ENCODE measurements around the gene NKRF.

Gene NKRF

DNA sequence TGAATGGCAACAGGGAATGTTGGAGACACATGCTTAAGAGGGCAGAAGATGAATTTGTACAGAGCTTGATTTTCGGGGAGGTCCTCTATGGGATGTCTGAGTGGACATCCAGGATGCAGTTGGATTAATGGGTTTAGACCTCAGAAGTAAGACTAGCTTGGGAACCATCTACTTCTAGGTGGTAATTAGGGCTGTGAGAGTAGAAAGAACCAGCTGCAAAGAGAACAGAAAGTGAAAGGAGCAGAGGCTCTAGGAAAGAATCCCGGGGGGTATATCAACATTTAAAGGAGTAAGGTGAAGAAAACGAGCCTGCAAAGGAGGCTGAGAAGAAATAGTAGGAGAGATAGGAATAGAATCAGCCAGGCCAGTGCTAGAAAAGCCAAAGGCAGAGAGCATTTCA, 29.0 kb upstream of the NKRF start:
- Mint-ChIP-seq H3K27me3 (no peaks in the 10 kb centered on the region), H3K27ac (peak overlapping the region; percentile 89), H3K4me3 (peak overlapping the region; percentile 44 to 70), H3K4me1 (peaks cover 45 to 57% of the 10 kb centered on the region in 2 donors), H3K9me3 (no peaks in the 10 kb centered on the region), H3K36me3 (peaks cover 26 to 63% of the 10 kb centered on the region in 2 donors)
- ATAC-seq (replicated peaks) (no peak), DNase-seq (no peak)

DNA sequence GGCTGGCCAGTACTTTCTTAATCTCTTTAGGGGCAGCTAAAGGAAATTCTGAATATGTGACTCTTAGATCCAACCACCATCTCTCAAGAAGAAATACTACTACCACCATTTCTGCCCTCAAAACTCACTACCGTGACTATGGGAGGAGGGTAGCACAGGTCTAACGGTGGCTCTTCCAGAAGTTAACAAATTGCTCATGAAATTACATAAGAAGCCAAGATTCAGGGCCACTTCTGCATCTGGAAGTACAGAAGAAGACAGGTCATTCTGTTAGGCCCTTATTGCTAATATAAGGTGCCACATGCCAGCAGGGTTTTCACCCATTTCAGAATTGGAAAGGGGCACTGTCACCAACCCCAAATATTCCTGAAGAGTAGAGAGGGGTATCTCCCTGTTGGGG, 19.6 kb upstream of the NKRF start:
- Mint-ChIP-seq H3K9me3 (no peaks in the 10 kb centered on the region), H3K4me1 (peaks cover 8 to 13% of the 10 kb centered on the region in 2 donors), H3K4me3 (no peak overlapping the region), H3K36me3 (peaks cover 16 to 44% of the 10 kb centered on the region in 2 donors), H3K27ac (peak overlapping the region; percentile 84), H3K27me3 (no peaks in the 10 kb centered on the region)
- no peak for ATAC-seq (replicated peaks)
- DNase-seq: no peak

DNA sequence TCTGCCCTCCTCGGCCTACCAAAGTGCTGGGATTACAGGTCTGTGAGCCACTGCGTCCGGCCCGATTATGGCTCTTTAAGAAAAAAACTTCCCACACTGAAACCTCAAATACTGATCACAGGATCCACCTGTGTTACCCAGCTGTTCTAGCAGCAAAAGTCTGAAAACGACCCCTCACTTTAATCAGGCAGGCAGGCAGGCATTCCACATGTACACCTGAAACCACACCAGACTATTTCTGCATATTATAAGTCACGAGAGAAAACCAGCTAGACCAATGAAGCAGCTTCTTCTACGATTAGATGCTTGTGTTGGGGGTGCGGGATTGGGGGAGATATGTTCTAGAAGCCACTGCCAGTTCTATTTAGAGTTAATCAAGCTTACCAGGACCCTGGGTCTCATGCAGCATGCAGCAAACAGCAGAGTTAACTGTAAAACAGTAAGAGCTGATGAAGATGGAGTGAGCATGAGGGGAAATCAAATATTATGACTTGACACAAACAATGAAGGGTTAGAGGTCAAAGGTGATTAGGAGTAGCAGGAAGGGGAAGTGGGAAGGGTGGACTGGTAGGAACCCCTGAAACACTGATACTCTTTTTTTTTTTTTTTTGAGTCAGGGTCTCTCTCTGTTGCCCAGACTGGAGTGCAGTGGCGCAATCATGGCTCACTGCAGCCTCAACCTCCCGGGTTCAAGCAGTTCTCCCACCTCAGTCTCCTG, 18.9 kb upstream of the NKRF start:
- no peak overlapping the region for H3K4me3 Mint-ChIP-seq
- H3K9me3 Mint-ChIP-seq: no peaks in the 10 kb centered on the region
- peaks cover 14 to 15% of the 10 kb centered on the region in 2 donors for H3K4me1 Mint-ChIP-seq
- peak overlapping the region; percentile 43 for H3K27ac Mint-ChIP-seq
- peaks cover 16 to 41% of the 10 kb centered on the region in 2 donors for H3K36me3 Mint-ChIP-seq
- ATAC-seq (replicated peaks) (no peak), DNase-seq (no peak)
- no peaks in the 10 kb centered on the region for H3K27me3 Mint-ChIP-seq

DNA sequence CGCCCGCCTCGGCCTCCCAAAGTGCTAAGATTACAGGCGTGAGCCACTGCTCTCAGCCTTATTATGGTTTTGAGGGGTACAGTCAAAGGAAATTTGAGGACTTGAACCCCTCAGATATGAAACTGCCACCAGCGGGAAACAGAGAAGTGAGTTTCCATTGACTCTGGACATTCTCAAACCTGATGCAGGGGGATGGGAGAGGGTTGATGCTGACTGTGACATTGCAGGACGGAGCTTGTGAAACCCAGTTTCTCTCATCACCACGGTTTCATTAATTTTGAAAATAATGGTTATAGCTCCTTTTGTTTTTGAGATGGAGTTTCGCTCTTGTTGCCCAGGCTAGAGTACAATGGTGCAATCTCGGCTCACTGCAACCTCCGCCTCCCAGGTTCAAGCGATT, 18.2 kb upstream of the NKRF start:
- H3K9me3 Mint-ChIP-seq: no peaks in the 10 kb centered on the region
- peaks cover 21 to 22% of the 10 kb centered on the region in 2 donors for H3K4me1 Mint-ChIP-seq
- H3K4me3 Mint-ChIP-seq: no peak overlapping the region
- DNase-seq (no peak), ATAC-seq (replicated peaks) (no peak)
- H3K27ac Mint-ChIP-seq: no peak overlapping the region
- peaks cover 20 to 45% of the 10 kb centered on the region in 2 donors for H3K36me3 Mint-ChIP-seq
- no peaks in the 10 kb centered on the region for H3K27me3 Mint-ChIP-seq

DNA sequence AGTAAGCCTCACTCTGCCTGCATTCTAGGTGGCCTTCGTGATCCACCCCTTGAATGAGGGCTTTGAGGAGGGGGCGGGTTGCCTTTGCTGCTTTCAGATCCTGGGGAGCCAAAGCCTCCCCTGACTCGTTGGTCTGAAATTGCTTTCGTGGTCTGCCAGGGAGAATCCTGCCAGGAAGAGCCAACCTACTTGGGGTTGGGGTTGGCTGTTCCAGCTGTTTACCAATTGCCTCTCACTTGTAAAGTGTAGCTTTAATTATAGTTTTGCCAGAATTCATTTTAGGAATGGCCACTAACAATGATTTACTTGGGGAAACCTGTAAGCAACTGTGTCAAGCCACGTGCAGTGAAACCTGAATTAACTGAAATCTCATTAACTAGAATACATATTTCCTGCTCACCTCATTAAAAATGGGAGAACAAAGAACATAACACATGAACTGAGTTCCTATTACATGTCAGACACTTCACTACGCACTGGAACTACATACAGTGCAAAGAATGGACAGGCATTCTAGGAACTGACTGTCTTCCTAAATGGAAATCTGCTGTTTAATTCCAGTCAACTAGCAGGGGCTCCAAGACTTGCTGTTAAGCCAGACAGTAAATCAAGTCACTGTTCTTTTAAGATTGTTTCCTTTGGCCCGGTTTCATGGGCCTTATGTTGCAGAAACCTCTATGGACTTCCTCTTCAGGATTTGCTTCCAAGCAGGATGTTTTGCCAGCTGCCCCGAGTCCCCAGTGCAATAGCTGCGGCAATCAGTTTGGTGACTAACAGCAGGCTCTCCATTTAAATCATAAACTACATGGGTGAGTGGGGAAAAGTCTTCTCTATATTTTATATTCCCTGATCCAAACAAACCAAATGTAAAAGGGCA, 16.4 kb upstream of the NKRF start:
- DNase-seq: no peak
- no peak overlapping the region for H3K27ac Mint-ChIP-seq

DNA sequence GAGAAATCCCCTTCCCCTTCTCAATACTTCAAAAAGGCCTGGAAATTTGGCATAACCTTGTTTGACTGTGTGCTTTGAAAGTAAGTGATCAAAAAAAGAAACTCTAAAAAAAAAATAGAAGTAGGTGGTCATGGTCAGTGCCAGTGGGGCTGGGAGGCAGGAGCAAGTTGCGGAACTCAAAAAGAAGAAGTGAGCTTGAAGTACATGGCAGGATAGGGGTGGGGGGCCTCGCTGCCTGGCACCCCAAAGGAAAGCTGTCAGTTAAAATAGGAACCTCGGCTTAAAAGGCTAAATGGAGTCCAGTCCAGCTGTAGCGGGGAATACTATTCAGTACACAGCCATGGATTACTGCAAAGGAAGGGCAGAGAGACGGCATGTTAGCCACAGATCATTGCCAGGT, 12.2 kb upstream of the NKRF start:
- H3K4me1 Mint-ChIP-seq: peaks cover 45 to 63% of the 10 kb centered on the region in 2 donors
- H3K27me3 Mint-ChIP-seq: no peaks in the 10 kb centered on the region
- no peaks in the 10 kb centered on the region for H3K9me3 Mint-ChIP-seq
- H3K4me3 Mint-ChIP-seq: peak overlapping the region; percentile 47 to 66
- ATAC-seq (replicated peaks) (peak; percentile 68 to 71), DNase-seq (peak; percentile 47)
- peak overlapping the region; percentile 90 for H3K27ac Mint-ChIP-seq
- H3K36me3 Mint-ChIP-seq: peaks cover 14 to 37% of the 10 kb centered on the region in 2 donors

More for the DNA sequence above, 16.4 kb upstream of the NKRF start:
- Mint-ChIP-seq H3K36me3 (peaks cover 16 to 39% of the 10 kb centered on the region in 2 donors), H3K27me3 (no peaks in the 10 kb centered on the region), H3K4me1 (peaks cover 38 to 39% of the 10 kb centered on the region in 2 donors), H3K4me3 (no peak overlapping the region), H3K9me3 (no peaks in the 10 kb centered on the region)
- ATAC-seq (replicated peaks): no peak

DNA sequence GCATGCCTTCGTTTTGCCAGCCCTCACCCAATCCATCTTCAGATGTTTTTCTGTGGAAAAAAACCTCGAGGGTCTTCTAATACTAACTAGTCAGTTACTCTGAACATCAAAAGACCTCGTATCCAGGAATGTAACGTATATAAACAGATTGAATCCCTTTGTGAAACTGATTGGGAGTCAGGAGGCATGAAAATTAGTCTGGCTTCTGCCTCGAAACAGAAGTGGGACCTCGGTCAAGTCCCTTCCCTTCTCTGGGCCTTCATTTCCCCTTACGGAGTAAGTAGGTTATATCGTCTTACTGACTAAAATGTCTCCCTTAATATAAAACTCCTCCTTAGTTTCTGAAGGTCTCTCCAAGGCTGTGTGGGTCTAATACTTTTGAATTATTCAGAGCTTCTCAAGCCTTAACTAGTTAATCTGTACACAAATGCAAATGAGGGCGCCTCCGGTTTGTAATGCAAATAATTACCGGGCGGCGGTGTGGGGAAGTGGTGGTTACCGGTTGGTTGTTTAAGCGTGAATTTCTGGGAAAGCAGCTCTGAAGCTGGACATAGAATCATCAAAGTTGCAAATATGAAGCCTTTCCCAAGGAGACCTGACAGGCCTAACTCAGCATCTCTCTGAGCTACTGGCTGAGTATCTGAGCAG, 11.4 kb upstream of the NKRF start:
- H3K27ac Mint-ChIP-seq: peak overlapping the region; percentile 90
- ATAC-seq (replicated peaks): peak; percentile 75 to 76

DNA sequence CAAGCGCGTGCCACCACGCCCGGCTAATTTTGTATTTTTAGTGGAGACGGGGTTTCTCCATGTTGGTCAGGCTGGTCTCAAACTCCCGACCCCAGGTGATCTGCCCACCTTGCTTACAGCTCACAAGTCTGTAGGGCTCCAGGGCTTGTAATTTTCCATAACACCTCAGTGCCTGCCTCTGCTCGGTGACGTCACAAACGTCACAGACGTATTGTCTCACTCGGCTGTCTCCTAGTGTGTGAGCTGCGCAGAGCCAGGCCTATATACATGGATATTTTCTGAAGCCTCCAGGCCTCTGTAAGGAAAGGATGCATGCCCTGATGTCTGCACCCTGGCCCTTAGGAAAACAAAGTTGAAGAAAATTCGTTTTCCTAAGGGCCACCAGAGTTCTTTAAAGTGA, 8.6 kb upstream of the NKRF start:
- no peak for DNase-seq
- Mint-ChIP-seq H3K27me3 (no peaks in the 10 kb centered on the region), H3K4me1 (peaks cover 42 to 53% of the 10 kb centered on the region in 2 donors), H3K27ac (peak overlapping the region; percentile 69), H3K9me3 (no peaks in the 10 kb centered on the region), H3K36me3 (peaks cover 10 to 24% of the 10 kb centered on the region in 2 donors), H3K4me3 (no peak overlapping the region)
- no peak for ATAC-seq (replicated peaks)

More for the DNA sequence above, 11.4 kb upstream of the NKRF start:
- Mint-ChIP-seq H3K4me3 (peak overlapping the region; percentile 48 to 66), H3K4me1 (peaks cover 45 to 65% of the 10 kb centered on the region in 2 donors), H3K9me3 (no peaks in the 10 kb centered on the region), H3K27me3 (no peaks in the 10 kb centered on the region), H3K36me3 (peaks cover 14 to 37% of the 10 kb centered on the region in 2 donors)
- DNase-seq: peak; percentile 61

DNA sequence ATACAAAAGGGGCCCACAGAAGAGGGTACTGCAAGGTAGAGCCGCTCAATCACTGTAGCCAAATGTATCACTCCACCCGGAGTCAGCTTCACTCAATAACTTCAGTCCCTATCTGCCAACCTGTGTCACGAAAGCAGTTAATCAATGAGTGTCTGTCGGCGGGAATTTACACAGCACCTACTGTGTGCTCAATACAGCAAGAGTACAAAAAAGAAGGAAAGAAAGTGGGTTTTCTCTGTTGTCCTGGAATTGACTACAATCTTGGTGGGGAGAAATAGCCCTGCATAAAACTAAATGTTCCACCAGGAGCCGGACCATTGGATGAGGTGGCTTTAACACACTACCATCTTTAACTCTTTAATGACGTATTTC, 780 bp upstream of the NKRF start:
- H3K9me3 Mint-ChIP-seq: no peaks in the 10 kb centered on the region
- peaks cover 0 to 20% of the 10 kb centered on the region in 2 donors for H3K27me3 Mint-ChIP-seq
- DNase-seq (no peak), ATAC-seq (replicated peaks) (no peak)
- peaks cover 3 to 16% of the 10 kb centered on the region in 2 donors for H3K36me3 Mint-ChIP-seq
- peak overlapping the region; percentile 97 for H3K27ac Mint-ChIP-seq
- peak overlapping the region; percentile 93 to 99 for H3K4me3 Mint-ChIP-seq
- H3K4me1 Mint-ChIP-seq: peaks cover 16% of the 10 kb centered on the region in 2 donors

DNA sequence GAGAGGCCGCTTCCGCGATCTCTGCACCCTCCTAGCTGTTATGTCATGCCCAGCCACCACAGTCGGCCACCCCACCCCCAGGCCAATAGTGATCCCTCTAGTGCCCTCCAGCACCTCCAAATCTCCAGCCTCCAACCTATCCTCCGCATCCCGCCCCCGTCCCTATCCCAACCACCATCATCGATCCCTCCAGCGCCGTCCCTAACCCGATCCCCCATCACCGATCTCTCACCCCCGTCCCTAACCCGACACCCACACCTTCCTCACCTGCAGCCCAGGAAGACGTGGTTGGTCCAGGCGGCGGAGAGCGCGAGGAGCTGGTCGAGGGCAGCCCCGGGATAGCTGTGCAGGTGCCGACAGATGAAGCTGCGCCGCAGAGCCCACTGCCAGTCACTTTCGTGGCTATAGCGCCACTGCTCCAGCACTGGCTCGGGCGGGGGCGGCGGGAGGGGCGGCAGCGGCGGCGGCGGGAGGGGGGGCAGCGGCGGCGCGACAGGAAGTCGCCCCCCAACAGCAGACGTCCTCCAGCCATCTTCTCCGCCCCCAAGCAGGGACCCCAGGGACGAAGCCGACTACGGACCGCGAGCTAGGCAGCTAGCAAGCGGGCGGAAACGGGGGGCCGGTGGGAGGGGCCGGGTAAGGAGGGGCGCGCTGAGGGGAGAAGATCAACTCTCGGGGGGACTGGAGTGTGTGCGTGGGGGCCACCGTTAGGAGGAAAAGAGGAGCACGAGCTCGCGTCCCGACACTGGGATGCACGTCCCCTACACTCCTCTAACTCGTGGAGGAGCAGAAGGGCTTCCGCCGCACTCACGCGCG, 552 bp downstream of the NKRF start:
- H3K9me3 Mint-ChIP-seq: no peaks in the 10 kb centered on the region
- H3K27ac Mint-ChIP-seq: peak overlapping the region; percentile 97
- no peak for DNase-seq
- peak overlapping the region; percentile 96 to 99 for H3K4me3 Mint-ChIP-seq
- H3K36me3 Mint-ChIP-seq: peaks cover 3 to 24% of the 10 kb centered on the region in 2 donors
- peak; percentile 66 to 68 for ATAC-seq (replicated peaks)
- H3K4me1 Mint-ChIP-seq: peaks cover 16 to 18% of the 10 kb centered on the region in 2 donors
- peaks cover 0 to 20% of the 10 kb centered on the region in 2 donors for H3K27me3 Mint-ChIP-seq

DNA sequence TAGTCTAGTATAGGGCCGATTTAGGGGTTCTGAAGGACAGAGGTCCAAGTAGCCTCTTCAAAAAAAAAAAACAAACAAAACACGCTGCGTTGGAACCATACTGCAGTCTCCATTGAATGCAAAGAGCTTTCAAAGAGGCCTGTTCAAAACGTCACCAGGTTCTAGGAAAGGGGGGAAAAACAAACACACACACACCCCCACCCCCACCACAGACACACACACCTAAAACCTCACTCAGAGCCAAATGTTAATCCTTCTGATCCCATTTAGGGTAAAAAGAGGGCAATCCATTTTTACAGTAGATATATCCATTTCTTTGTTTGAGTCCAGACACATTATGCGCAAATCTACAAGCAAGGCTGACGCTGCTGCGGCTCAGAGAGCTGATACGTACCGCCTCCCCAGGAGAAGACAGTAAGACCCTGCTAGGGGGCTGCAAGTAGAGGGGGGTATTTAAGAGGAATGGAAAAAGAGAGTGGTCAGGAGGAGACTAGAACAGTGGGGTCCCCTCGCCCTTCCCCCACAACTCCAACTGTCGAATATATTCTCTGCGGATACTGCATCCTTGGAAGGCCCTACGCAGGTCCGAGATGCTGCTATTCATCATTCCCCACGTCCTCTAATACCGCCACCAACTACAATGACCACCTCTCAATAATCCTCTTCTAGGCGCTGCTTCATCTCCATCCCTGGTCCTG, 1.3 kb downstream of the NKRF start:
- ATAC-seq (replicated peaks): no peak
- Mint-ChIP-seq H3K36me3 (peaks cover 3 to 24% of the 10 kb centered on the region in 2 donors), H3K27me3 (peaks cover 0 to 20% of the 10 kb centered on the region in 2 donors), H3K4me3 (peak overlapping the region; percentile 96 to 99), H3K4me1 (peaks cover 16 to 17% of the 10 kb centered on the region in 2 donors), H3K9me3 (no peaks in the 10 kb centered on the region), H3K27ac (peak overlapping the region; percentile 96)
- no peak for DNase-seq

DNA sequence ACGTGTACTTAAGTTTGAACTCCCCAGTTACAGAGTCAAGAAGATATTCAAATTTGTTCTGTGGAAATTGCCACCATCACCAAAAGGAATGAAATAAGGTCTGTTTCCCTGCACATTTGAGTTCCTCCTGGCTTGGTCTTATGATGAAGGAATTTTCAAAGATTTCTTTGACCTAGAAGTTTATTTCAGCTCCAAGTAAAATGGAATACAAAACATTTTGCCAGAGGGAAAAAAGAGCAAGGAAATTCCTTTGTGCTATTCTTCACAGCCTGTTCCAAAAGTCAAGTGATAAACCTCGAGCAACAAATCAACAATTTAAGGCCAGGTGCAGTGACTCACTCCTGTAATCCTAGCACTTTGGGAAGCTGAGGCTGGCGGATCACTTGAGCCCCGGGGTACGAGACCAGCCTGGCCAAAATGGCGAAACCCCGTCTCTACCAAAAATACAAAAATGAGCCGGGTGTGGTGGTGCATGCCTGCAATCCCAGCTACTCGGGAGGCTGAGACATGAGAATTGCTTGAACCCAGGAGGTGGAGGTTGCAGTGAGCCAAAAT, 3.4 kb downstream of the NKRF start:
- H3K36me3 Mint-ChIP-seq: peaks cover 6 to 28% of the 10 kb centered on the region in 2 donors
- ATAC-seq (replicated peaks): no peak

DNA sequence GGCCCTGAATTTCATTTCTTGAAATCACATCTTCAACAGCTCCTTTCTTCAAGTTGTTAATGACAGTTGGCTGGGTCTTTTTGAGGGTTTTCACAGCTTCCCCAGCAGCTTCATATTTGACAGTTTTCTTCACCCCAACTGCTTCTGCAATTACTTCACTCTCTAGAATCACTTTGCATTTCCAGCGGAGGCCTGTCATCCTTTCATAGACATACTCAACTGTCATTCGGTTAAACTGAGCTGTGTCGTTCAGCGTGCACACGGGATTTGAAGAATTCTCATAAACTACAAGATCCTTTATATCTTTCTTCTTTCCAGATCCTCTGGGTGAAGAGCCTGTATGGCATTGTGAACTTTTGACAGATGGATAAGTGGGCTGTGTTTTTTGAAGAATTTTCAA, 16.4 kb downstream of the NKRF start:
- no peaks in the 10 kb centered on the region for H3K9me3 Mint-ChIP-seq
- DNase-seq: no peak
- no peak overlapping the region for H3K27ac Mint-ChIP-seq
- peaks cover 0 to 4% of the 10 kb centered on the region in 2 donors for H3K4me1 Mint-ChIP-seq
- H3K4me3 Mint-ChIP-seq: no peak overlapping the region
- no peaks in the 10 kb centered on the region for H3K27me3 Mint-ChIP-seq
- H3K36me3 Mint-ChIP-seq: peaks cover 8 to 16% of the 10 kb centered on the region in 2 donors
- ATAC-seq (replicated peaks): no peak

More for the DNA sequence above, 3.4 kb downstream of the NKRF start:
- peaks cover 16 to 18% of the 10 kb centered on the region in 2 donors for H3K4me1 Mint-ChIP-seq
- H3K27ac Mint-ChIP-seq: no peak overlapping the region
- peaks cover 0 to 20% of the 10 kb centered on the region in 2 donors for H3K27me3 Mint-ChIP-seq
- no peak for DNase-seq
- H3K9me3 Mint-ChIP-seq: no peaks in the 10 kb centered on the region
- no peak overlapping the region for H3K4me3 Mint-ChIP-seq
